K562 (cell line): ENCODE measurements around the gene KNDC1. TPM values are rescaled to one million over a fixed set of nuclear protein-coding genes. Genes with fewer than 3 reads are reported as not detected.
A peak's percentile ranks its signal among the peaks of the same experiment; 100 is the strongest.

Experiments used
- ATF4 ChIP-seq: fragments of 450-650 bp; formaldehyde crosslinking; IDR thresholded peaks from 2 replicates; pipeline ENCODE4 v1.4.0; 2022; ENCODE audit warnings: mild to moderate bottlenecking, moderate library complexity
- BRD4 ChIP-seq: fragments of 200-600 bp; sonication (generic); IDR thresholded peaks from 2 replicates; pipeline ENCODE4 v1.6.1; 2017; ENCODE audit warnings: inconsistent platforms
- CHD7 ChIP-seq: fragments of 200-600 bp; sonication (generic); IDR thresholded peaks from one replicate; pipeline ENCODE4 v1.6.1; 2012; ENCODE audit warnings: mild to moderate bottlenecking, low read depth, low read length, inconsistent platforms
- CSDE1 ChIP-seq, 2 experiments: fragments of 450-650 bp; IDR thresholded peaks; 2 replicates each; pipeline ENCODE4 v1.6.1; 2016; ENCODE audit warnings: mild to moderate bottlenecking in 1 of 2
- CTBP1 ChIP-seq: fragments of 450-650 bp; IDR thresholded peaks from 2 replicates; pipeline ENCODE4 v1.6.1; 2016; ENCODE audit warnings: borderline replicate concordance
- FOS ChIP-seq: IDR thresholded peaks from 3 replicates; pipeline ENCODE4 v1.6.1; 2011; ENCODE audit not compliant: insufficient read length; ENCODE audit errors: extremely low read depth
- FOXP1 ChIP-seq: sonication (generic); formaldehyde crosslinking; IDR thresholded peaks from 2 replicates; pipeline ENCODE4 v1.8.0; 2022; ENCODE audit warnings: mild to moderate bottlenecking, missing genetic modification reagents
- NFIC ChIP-seq: fragments of 450-650 bp; IDR thresholded peaks from 2 replicates; pipeline ENCODE4 v1.6.1; 2017; ENCODE audit warnings: mild to moderate bottlenecking, inconsistent platforms
- NR0B1 ChIP-seq: fragments of 450-650 bp; IDR thresholded peaks from one replicate; pipeline ENCODE4 v1.6.1; 2018; ENCODE audit warnings: mild to moderate bottlenecking, moderate library complexity; ENCODE audit not compliant: partially characterized antibody
- POLR2G ChIP-seq: fragments of 200-400 bp; formaldehyde crosslinking; IDR thresholded peaks from 2 replicates; pipeline ENCODE4 v1.6.1; 2017; ENCODE audit warnings: low read depth, mild to moderate bottlenecking, antibody characterized with exemption, low read length, moderate library complexity
- ZNF41 ChIP-seq: fragments of 250-450 bp; sonication (Bioruptor Pico); conservative IDR thresholded peaks from 2 replicates; pipeline ENCODE4 v1.4.0; 2020; ENCODE audit warnings: mild to moderate bottlenecking
- ZNF431 ChIP-seq: sonication (generic); formaldehyde crosslinking; IDR thresholded peaks from 2 replicates; pipeline ENCODE4 v1.8.0; 2022; ENCODE audit warnings: mild to moderate bottlenecking, missing genetic modification reagents
- ZNF76 ChIP-seq: fragments of 250-450 bp; sonication (Bioruptor Pico); IDR thresholded peaks from 2 replicates; pipeline ENCODE4 v1.4.0; 2020; ENCODE audit warnings: mild to moderate bottlenecking, moderate library complexity, borderline replicate concordance
- polyA plus RNA-seq, 8 experiments: library from polyadenylated mRNA; depleted of rRNA in 4 of 8; stranded (reverse) in 5 of 8; unstranded in 3 of 8; fragments of >200 nt; fragmentation: Nextera tagmentation in 2 of 8; fragmentation: Illumina TruSeq in 1 of 8; extraction: Ambion mirVana in 2 of 8; extraction: Trizol in 1 of 8; gene quantifications; 2 replicates each; pipeline versions ENCODE4 v1.2.1 to v1.2.3, GENCODE V29; 2011 to 2014; ENCODE audit warnings: inconsistent platforms in 1 of 8, missing spikeins in 1 of 8
- total RNA-seq, 7 experiments: library from RNA; depleted of rRNA in 6 of 7; stranded (reverse); fragments of >200 nt in 6 of 7; fragmentation: Illumina TruSeq in 2 of 7; extraction: Trizol in 2 of 7; gene quantifications; 2 replicates each; pipeline versions ENCODE4 v1.2.1 to v1.2.3, GENCODE V29; 2011 to 2021; ENCODE audit warnings: low replicate concordance in 1 of 7
- TF ChIP-seq, protein P1 (sequence below): sonication (generic); formaldehyde crosslinking; IDR thresholded peaks from 2 replicates; pipeline ENCODE4 v1.9.0; 2022; ENCODE audit warnings: mild to moderate bottlenecking, missing genetic modification reagents

KNDC1 gene
- total and polyA plus RNA-seq, 9 of the 15 experiments (the other 6 are each of a cell fraction or from before 2014, with no cell fraction given): 0.07 to 0.26 (median 0.11) TPM; not detected in 6

- TF ChIP-seq CHD7 (no peak), ATF4 (CRISPR knock-in tag) (no peak), BRD4 (no peak), NFIC (peak; percentile 54; the same call in 1 of the 2 replicates), ZNF431 (0 out of 2 replicates have a peak, but pooled peaks have one; percentile 20), FOS (no peak), ZNF76 (CRISPR knock-in tag) (no peak), CTBP1 (peak; percentile 34; the same call in 1 of the 2 replicates), CSDE1 (IDR thresholded peaks at IDR 0.05) (no peak), NR0B1 (no peak), POLR2G (peak; percentile 15; the same call in 1 of the 2 replicates), FOXP1 (CRISPR knock-in tag) (0 out of 2 replicates have a peak, but pooled peaks have one; percentile 48), ZNF41 (CRISPR knock-in tag) (no peak)
- TF ChIP-seq, protein P1, sequence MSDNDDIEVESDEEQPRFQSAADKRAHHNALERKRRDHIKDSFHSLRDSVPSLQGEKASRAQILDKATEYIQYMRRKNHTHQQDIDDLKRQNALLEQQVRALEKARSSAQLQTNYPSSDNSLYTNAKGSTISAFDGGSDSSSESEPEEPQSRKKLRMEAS (CRISPR knock-in tag): peak; percentile 77
These were observed 70.6 kb downstream of the KNDC1 start (continued) for GRCh38 chr10:133230387-133231195.
